GM21825 (cell line): ENCODE results near the gene SLC25A39.

Source experiments
- ATAC-seq: cut with Tn5 transposase; IDR thresholded peaks from one replicate; pipeline ENCODE4 v1.9.1; 2021; ENCODE audit warnings: mild to moderate bottlenecking, moderate library complexity; ENCODE audit not compliant: unreplicated experiment

The SLC25A39 gene

DNA sequence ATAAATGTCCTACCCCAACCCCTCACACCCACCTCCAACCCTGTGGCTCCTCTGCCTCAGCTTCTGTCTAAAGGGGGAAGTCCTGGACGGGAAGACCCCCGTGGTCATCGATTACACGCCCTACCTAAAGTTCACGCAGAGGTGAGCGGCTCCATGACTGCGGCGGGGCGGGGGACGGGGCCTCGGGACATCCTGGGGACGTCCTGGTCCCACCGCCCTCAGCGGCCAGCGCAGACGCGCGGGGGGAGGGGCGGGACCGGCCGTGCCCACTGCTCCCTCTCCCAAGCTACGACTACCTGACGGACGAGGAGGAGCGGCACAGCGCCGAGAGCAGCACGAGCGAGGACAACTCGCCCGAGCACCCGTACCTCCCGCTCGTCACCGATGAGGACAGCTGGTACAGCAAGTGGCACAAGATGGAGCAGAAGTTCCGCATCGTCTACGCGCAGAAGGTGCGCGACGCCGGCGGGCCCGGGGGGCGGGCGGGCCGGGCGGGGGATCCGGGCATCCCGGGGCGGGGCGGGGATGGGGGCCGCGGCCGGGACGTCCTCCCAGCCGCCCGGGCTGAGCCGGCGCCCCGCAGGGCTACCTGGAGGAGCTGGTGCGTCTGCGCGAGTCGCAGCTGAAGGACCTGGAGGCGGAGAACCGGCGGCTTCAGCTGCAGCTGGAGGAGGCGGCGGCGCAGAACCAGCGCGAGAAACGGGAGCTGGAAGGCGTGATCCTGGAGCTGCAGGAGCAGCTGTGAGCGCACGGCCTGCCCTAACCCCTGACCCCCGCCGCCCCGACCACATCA is 9.6 kb downstream of the SLC25A39 start:
- no peak for ATAC-seq

DNA sequence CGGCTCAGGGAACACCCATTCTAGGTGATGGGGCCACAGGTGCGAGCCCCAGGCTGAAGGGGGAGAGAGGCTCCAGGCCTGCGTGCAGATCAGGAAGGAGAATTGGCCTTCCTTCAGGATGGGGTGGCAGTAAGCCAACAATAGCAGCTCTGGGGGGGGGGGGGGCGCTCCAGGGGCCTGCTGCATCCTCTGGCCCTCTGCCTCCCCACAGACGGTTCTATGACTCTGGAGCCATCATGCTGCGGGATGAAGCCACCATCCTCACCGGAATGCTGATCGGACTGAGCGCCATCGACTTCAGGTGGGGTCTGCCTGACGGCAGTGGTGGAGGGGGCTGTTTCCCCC is 10.1 kb downstream of the SLC25A39 start:
- no peak for ATAC-seq

DNA sequence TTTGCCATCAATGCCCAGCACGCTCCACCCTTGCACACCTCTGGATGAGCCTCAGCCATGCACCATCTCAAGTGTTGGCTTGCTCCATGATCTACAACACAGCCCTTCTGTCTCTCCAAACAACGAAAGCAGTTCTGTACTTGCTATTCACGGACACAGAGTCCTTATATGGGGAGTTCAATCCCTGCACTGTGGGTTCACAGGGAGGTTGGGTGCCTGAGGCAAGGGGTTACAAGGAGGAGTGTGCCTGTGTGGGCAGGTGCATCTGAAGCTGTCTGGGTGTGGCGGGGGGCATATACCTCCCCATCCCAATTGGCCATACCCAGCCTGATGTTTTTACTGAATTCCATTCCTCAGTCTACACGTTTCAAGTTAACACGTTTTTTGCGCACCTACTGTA is 10.6 kb downstream of the SLC25A39 start:
- no peak for ATAC-seq

DNA sequence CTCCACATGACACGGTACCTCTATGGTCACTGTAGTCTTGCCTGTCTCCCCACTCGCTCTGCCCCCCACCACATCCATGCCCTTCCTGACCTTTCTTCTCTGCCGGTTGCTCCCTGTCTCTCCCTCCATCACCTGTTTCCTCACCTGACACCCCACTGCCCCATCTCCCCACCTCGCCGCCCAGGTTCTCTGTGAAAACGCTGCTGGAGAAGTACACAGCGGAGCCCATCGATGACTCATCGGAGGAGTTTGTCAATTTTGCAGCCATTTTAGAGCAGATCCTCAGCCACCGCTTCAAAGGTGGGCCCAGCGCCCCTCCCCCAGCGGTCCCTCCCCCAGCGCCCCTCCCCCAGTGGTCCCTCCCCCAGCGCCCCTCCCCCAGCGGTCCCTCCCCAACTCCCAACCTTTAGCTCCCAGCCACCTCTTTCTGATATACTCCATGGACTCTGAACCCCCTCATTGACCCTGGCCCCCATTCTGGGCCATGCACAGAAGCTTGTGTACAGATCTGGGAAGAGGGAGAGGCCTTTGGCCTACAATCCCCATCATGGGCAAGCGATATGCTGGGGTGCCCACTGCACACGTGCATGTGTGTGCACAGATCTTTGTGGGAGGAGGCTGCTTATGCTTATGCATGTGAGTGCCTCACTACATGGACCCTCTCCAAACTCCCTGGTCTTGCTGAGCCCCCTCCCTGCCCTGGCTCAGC is 12.1 kb downstream of the SLC25A39 start:
- no peak for ATAC-seq

DNA sequence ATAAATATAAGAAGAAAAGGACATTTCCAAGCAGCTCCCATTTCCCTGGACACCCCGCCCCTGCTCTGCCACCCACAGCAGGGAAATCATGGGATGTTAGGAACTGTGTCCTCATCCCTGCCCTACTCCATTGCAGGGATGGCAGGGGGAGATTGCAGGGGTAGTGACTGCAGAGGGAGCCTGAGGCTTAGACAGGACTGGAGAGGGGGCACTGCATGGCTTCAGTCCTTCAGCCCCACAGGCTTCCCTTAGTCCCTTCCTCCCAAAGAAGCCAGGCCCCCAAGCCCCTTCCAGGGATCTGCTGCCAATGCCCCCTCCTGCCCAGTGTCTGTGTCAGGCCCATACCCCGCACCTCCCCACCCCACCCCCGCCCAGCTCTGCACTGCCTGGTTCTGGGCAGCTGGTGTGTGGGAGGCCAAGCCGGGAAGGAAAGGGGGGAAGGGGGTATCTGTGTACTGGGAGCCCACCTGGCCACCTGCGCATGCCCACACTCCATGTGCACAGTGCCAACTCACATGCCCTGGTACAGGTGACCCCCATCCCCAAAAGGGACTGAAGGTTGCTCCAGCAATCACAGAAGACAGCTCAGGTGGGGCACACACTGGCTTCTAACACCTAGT is 13.0 kb downstream of the SLC25A39 start:
- no peak for ATAC-seq

DNA sequence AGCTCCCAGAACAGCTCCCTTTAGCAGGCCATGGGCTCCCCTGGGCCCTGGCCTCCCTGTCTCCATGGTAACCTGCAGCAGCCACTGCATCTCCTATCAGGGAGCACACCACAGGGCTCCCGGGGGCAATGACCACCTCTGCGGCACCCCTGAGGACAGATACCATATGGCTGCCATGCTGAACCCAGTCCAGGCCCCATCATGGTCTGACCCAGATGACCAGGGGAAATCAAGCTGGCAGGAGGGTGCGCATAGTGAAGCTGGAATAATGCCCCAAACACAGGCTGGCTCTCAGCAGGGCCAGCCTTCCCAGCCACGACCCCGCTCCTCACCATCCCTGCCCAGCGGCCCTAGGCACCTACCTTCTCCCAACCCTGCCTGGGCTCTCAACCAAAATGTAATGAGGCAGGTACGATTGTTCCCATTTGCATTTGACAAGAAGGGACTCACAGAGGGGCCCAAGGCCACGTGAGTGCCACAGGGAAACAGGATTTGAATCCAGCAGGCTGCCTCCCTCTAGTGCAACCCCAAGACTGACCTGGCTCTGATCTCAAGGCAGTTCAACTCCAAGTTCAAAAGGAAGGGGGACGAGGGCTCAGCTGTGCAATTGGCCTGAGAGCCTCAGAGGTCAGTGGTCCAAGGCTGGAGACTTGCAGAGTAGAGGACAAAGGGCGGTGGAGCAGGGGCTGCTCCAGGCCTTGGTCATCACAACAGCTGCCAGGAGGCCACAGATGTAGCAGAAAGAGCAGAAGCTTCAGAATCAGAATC is 13.8 kb downstream of the SLC25A39 start:
- no peak for ATAC-seq

DNA sequence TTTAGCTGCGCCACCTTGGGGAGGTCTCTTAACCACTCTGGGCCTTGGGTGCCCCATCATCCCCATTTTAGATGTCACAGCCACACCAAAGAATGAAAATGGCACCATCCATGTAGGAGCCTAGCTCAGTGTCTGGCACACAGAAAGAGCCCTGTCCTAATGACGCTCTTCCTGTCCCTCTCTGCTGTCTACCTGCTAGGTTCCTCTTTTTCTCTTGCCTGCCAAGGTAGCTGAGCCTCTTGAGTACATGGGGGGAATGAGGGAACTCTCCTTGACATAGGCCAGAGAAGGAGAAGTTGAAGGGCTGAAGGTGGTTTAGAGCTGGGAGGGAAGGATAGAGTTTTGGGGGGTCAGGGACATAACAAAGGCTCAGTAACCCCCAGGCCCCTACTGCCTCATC is 14.4 kb downstream of the SLC25A39 start:
- no peak for ATAC-seq

DNA sequence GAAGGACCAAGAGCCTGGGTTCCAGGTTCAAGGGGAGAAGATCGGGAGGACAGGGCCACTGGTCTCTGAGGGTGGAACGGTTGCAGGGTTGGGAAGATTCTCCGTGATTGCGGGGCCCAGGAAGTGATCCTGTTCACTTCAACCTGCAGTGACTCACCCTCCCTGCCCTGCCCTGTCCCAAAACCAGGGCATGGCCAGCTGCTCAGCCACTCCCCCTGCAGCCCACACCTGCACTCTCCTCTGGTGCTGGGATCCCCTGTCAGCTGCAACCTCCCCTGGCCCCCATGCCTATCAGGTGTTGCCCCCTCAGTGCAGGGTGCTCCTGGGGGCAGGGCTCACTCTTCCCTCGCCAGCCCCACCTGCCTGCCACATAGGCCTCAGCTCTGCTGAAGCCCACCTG is 15.2 kb downstream of the SLC25A39 start:
- no peak for ATAC-seq

DNA sequence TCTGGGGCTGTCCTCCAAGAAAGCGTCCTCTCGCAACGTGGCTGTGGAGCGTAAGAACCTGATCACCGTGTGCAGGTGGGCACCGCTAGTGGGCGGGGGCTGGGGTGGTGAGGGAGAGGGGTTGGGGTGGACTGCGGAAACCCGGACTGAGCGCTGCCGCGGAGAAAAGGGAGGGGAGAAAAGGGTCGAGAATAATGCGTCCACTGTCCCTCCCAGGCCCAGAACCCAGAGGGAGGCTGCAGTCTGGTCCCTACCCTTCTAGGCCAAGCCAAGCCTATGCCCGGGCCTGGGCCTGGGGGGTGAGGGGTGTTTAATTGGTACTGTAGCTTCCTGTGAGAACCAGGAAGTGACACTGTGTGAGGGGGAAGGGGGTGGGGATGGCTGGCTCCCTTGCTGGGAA is 15.8 kb downstream of the SLC25A39 start:
- ATAC-seq: no peak

DNA sequence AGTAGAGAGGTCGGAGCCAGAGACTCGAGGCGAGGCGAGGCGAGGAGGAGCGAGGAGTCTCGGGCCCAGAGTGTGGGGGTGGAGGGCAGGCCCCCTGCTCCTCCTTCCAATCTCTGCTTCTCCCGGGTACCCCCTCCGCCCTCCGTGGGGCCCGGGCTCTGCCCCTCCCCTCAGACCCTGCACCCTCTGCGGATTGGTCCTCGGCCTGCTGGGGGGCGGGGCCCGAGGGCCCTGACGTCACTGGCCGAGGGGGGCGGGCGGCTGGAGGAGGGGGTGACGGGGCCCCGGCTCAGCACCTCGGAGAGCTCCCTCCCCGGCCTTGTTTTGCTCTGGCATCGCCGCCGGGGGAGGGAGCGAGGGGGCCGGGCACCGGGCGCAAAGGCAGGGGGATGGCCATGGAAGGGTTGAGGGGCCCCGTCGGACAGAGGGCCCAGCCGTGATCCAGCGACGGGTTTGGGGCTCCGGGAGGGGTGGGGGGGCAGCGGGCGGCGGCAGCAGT is 16.3 kb downstream of the SLC25A39 start, which contains the start of gene RUNDC3A:
Gene RUNDC3A (plus strand): TSS at position 282 of the 499 bp plus-strand sequence. CDS start 232 bp downstream, outside the sequence.
- no peak for ATAC-seq

DNA sequence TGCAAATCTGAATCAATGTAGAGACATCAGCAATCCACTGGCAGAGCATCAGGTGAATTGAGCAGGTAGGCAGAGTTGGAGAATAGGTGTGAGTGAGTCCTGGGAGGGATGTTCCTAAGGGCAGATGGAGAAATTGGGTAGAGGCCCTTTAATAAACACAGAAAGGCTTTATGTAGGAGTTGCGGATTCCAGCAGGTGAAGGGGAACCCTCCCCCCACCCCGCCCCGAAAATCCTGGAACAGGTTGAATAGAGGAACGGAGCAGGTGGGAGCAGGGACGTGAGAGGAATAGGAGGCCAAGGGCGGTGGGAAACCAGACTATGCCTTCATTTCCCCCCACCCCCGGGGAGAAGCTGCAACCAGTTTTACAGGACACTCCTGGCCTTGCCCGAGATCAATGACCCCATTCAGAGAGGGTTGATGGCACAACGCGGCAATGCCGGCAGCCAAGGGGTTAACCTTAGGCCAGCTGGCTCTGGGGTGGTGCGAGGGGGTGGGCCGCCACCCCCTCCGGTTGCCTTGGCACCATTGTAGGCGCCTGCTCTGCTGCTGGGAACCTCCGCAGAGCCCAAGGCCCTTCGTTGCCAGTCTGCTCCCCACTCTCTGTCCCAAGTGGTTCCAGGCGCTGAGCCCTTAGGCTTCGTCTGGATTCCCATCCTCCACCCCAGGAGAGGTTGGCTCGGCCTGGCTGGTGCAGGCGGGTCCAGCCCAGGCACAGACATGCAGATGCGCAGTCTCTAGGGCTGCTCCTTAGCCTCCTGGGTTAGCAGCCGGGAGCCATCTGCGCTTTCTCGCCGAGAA is 17.0 kb downstream of the SLC25A39 start:
- ATAC-seq: no peak

DNA sequence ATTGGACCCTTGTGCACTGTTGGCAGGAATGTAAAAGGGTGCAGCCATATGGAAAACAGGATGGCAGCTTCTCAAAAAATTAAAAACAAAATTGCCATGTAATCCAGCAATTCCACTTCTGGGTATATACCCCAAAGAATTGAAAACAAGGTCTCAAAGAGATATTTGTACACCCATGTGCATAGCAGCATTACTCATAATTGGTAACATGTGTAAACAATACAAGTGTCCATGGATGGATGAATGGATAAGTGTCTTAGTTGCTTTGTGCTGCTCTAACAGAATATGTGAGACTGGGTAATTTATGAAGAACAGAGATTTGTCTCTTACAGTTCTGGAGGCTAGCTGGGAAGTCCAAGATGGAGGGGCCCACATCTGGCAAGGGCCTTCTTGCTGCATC is 20.0 kb downstream of the SLC25A39 start:
- no peak for ATAC-seq

DNA sequence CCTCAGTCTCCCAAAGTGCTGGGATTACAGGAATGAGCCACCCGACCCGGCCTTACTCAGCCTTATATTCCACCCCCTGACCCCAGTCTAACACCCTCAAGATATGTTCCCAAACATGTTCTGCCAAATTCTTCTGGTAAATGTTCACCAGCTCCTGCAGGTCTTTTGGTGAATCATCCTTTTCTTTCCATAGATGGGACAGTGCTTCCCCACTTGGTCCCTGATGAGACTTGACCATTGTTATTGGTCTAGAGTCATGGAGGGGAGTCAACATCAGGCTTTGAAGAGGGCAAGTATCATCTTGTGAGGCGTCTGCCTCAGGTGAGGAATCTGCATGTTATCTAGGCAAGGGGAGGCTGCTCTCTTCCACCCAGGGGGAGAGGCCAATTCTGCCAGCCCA is 26.6 kb downstream of the SLC25A39 start:
- no peak for ATAC-seq

DNA sequence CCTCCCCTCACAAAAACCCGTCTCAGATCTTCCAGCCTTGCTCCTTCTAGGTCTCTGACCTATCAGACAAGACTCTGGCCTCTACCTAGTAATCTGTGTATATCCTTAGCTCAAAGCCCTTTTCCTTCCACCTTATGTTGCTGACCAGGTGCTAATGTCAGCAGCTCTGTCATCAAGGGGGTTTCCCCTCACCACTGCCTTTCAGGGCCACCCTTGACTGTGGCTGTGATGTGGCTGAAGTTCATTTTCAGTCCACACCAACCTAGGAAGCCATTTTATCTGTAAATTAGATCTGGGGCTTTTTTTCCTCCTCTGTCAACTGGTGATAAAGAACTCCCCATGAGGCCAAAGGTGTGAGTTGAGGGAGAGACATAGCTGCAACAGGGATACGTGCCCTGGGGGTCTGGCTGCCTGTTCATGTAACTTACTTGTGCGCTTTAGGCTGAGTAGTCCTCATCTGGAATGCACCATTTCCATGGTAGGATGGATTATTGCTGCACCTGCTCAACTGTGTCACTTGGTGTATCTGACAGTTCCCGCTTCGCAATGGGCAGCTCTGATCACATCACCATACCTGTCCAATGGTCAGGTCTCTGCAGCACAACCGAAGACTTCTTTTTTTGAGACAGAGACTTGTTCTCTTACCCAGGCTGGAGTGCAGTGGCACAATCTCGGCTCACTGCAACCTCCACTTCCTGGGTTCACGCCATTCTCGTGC is 31.0 kb downstream of the SLC25A39 start:
- ATAC-seq: no peak

DNA sequence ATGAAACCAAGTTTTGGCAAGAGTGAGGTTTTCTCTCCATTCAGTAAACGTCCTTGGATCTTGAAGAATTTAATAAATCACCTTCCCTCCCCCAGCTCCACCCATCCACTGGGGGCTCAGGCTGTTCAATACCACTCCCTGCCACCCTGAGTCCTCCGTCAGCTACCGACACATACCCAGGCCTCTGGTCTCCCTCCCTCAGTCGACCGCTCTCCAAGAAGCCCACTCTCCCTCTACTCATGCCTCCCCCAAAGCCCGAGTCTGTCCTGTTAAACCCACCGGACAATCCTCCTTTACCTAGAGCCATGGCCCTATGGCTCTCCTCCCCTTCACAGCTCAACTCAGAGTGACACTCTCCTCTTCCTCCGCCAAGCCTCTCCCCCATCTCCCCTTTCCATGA is 37.0 kb downstream of the SLC25A39 start:
- no peak for ATAC-seq

DNA sequence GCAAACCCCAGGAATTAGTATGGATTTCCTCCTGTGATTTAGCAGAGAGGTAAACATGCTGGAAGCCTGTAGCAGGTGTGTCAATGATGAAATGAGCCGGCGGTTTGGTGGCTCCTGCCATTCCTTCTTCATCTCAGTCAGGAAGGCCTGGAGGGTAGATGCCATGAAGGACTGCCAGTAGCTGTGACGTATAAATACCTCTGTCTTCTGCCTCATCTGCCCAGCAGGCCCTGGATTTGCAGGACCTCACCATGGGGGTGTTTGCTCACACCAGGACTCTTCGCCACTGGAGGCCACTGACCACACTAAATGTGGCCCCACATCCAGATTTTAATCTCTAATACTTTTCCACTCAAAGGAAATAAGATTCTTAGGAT is 40.6 kb downstream of the SLC25A39 start:
- no peak for ATAC-seq

DNA sequence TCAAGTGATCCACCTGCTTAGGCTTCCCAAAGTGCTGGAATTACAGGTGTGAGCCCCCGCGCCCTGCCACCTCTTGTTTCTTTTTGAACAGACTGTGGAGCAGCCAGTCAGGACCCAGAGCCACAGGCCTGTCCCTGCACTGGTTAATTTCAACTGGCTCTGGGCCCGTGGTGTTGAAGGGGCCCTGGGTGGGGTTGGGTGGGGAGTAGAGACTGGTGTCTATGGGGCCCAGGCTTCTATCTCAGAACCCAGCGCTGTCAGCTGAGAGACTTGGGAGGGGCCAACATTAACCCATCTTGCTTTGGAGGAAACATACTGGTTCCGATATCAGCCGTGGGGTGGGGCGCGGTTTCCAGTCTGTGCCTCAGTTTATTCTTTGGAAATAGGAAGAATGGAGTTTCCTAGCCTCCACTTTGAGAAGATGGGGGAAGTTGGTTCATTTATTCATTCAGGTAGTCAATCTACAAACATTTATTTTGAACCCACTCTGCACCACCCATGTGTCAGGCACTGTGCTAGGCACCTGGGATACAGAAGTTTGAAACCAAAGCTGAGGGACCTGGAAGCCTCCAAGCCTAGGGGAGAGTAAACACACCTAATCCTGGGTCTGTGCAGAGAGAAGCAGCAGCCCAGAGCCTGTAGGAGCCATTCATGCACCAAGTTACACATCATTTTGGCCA is 41.1 kb downstream of the SLC25A39 start:
- no peak for ATAC-seq

DNA sequence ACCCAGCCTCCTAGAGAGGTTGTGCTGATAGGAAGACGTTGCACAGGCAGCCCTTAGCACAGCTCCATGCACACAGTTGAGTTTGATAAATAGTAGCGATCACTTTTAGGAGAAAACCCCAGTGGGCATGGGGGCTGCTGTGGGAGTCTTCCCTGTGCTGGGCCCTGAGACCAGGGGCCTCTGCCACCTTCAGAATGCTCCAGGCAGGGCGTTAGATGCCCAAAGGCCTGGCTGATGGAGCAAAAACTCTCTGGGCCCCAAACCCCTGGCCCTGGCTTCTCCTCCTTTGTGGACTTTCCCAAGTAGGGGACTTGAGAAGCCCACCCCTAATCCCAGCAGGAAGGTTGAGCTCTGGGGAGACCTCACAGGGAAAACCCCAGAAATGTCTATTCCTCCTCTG is 42.4 kb downstream of the SLC25A39 start:
- ATAC-seq: no peak

DNA sequence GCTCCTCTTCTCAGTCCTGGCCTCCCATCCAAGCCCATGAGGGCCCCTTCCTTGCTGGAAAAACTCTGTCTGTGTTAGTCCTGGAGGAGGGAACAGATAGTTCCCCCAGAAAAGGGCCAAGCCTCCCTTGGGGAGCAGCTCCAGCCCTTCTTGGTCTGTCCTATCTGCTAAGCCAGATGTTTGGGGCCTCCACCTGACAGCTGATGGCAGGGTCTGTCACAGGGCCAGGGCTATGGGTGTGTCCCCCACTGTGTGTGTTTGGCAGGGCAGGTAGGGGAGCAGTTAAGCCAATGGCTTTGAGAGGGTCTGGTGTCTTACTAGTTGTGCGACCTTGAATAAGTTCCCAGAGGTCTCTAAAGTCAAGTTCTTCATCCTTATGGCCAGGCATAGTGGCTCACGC is 43.1 kb downstream of the SLC25A39 start:
- no peak for ATAC-seq
